Right renal pelvis (tissue), 4 donors: ENCODE data around the gene ZBTB4. TPM values are rescaled to one million over a fixed set of nuclear protein-coding genes. Genes with fewer than 3 reads are reported as not detected.
A peak's percentile ranks its signal among the peaks of the same experiment; 100 is the strongest.

ENCODE experiments used
- DNase-seq, 4 donors: peaks; one replicate each; pipeline ENCODE4 v3.0.0-alpha.2; 2013; ENCODE audit warnings: low read depth in 4 of 4, low spot score in 3 of 4, missing footprints in 1 of 4
- polyA plus RNA-seq, 4 donors: library from polyadenylated mRNA; unstranded; fragments of 120-200 nt; gene quantifications; one replicate each; pipeline ENCODE4 v1.2.1, GENCODE V29; 2013; ENCODE audit not compliant: insufficient read length in 4 of 4

The ZBTB4 gene
- polyA plus RNA-seq, 4 donors, result 38.6 to 47.4 (median 44.3) TPM

DNA sequence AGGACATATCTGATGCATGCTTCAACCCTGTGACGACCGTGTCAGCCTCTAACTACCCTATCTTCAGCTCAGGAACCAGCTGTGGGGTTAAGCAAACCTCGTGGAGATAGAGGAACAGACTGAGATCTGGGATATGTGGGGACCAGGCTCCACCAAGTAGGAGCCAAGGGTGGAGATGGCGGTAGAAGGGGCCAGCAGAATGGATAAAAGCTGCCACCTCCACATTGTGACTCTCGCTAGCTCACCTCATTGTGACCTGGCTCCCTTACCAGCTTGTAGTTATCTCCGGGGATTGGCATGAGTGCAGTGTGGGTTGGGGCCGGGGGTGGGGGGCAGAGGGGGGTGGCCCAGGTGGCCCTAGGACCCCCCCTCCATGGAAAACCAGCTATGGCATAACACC lies 54.1 kb downstream of the ZBTB4 start, which contains the start of gene SPEM2:
SPEM2 (plus strand) TSS at position 301 of the 400 bp plus-strand sequence; CDS start at position 374, 73 bp downstream.
- DNase-seq, result no peak

DNA sequence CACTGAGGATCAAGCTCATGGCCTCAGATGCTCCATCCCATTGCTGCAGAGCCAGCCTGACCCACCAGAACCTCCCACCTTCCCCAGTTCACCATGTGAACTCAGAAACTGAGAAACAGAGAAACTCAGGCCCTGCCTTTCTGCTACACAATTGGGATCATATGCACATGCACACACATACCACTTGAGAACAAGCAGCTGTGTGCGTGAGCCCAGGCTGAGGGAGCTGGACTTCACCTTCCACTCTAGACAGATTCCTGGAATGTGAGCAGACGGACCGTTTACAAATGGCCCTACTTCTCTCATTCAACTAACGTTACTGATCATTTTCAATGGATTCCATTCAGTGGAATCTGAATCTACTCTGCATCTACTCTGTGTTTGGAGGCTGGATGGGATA lies 55.8 kb downstream of the ZBTB4 start:
- DNase-seq, result no peak

DNA sequence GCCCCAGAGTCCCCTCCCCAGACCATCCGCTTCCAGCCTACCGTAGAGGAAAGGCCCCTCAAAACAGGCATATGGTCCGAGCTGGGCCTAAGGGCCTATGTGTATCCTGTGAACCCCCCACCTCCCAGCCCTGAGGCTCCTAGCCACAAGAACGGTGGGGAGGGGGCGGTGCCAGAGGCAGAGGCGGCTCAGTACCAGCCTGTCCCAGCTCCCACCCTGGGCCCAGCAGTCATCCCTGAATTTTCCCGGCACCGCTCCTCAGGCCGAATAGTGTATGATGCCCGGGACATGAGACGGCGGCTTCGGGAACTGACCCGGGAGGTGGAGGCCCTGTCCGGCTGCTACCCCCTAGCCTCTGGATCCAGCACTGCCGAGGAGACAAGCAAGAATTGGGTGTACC lies 58.2 kb downstream of the ZBTB4 start:
- no peak for DNase-seq

DNA sequence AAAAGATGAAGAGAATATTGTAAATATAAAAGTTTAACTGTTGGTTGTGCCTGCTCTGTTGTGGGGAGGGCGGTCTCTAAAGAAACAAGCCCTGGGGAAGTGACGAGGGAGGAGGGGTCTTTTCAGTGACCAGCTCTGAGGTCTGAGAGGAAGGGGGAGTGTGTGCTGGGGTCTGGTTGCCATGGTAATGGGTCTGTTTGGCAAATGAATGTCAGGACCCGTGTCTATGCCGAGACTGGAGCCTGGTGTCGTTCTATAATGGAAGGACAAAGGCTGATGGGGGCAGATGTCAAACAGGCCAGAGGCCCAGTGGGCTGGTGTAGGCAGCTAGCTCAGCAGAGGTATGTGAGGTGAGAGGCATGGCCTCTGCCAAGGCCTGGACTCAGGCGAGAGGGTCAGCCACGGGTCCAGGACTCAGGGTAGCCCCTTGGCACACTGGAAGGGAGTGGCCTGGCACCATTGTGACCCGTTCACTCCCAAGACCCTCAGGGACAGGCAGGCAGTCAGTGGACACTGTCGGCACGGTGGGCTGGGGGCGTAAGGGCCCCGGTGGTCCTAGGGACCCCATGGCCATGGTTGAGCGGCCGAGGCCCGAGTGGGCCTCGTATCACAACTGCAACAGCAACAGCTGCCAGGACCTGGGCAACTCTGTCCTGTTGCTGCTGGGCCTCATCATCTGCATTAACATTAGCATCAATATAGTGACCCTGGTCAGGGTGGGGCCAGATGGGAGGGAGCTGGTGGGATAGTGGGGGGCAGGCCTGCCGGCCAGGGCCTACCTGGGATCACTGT lies 59.4 kb downstream of the ZBTB4 start, which contains the start of gene SPEM1:
SPEM1 (plus strand) TSS at position 506 of the 792 bp plus-strand sequence; CDS start at position 567, 61 bp downstream.
- peak in 1 of 4 donors; percentile 47 for DNase-seq

DNA sequence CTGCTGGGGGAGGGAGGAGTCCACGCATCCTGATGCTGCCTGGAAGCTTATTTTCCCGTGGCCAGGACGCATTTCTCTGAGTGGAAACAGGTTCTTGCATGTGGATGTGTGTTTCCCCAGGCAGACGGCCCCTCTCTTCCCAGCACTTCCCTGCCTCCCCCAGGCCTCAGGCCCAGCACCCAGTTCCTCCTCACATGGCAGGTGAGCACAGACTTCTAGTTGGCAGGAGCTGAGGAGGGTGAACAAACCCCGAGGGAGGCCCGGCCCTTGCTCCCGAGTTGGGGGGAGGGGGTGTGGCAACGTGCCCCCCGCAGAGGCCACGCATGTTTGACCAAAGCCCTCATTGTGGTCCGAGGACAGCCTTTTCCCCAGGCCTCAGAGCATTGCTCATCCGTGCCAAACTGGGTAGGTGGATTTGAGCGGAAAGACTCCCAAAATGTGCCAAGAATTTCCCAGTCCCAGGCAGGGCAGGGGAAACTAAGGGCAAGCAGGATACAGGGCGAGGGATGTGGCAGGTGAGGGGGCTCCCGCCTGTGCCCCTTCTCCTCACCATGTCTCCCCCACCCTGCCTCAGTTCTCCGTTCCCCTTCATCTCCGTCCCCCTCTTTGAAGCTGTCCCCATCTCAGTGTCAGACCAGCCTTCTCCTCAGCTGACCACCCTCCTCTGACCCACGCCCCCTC lies 60.8 kb downstream of the ZBTB4 start:
- DNase-seq, result no peak

DNA sequence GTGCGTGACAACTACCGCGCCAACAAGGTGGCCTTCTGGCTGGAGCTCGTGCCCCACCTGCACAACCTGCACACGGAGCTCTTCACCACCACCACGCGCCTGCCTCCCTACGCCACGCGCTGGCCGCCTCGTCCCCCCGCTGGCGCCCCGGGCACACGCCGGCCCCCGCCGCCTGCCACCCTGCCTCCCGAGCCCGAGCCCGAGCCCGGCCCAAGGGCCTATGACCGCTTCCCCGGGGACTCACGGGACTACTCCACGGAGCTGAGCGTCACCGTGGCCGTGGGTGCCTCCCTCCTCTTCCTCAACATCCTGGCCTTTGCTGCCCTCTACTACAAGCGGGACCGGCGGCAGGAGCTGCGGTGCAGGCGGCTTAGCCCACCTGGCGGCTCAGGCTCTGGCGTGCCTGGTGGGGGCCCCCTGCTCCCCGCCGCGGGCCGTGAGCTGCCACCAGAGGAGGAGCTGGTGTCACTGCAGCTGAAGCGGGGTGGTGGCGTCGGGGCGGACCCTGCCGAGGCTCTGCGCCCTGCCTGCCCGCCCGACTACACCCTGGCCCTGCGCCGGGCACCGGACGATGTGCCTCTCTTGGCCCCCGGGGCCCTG lies 62.3 kb downstream of the ZBTB4 start:
- no peak for DNase-seq

DNA sequence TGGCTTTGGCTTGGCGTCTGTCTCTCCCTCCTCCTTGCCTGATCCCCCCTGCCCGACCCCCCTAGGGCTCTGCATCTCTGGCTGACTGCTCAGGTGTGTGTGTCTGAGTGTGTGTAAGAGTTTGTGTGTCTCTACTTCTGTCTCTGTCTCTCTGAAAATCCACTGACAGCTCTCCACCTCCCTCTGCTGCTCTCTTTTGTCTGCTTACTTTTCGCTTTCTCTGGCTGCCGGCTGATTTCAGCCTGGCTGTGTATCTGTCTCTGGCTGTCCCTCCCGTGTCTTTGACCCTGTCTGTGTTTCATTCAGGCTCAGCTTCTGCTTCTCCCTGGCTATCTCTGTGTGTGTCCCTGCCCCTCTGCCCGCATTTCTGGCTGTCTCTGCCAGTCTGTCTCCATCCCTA lies 63.1 kb downstream of the ZBTB4 start:
- no peak for DNase-seq

DNA sequence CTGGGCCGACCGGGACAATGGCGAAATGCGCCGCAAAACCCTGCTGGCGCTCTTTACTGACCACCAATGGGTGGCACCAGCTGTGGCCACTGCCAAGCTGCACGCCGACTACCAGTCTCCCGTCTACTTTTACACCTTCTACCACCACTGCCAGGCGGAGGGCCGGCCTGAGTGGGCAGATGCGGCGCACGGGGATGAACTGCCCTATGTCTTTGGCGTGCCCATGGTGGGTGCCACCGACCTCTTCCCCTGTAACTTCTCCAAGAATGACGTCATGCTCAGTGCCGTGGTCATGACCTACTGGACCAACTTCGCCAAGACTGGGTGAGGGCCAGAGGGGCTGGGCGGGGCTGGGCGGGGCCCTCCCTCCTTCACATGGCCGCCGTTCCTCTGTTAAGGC lies 63.6 kb downstream of the ZBTB4 start:
- no peak for DNase-seq

DNA sequence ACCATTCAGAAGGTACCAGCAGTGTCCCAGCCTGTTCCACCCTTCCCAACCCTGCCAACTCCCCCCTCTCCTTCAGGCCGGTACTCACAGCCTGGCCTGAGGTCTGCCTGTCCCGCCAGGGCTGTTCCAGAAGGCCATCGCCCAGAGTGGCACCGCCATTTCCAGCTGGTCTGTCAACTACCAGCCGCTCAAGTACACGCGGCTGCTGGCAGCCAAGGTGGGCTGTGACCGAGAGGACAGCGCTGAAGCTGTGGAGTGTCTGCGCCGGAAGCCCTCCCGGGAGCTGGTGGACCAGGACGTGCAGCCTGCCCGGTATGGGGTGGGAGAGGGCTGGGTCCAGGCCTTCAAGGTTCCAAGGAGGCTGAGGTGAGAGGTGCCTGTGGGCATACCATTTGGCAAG lies 64.6 kb downstream of the ZBTB4 start:
- no peak for DNase-seq

DNA sequence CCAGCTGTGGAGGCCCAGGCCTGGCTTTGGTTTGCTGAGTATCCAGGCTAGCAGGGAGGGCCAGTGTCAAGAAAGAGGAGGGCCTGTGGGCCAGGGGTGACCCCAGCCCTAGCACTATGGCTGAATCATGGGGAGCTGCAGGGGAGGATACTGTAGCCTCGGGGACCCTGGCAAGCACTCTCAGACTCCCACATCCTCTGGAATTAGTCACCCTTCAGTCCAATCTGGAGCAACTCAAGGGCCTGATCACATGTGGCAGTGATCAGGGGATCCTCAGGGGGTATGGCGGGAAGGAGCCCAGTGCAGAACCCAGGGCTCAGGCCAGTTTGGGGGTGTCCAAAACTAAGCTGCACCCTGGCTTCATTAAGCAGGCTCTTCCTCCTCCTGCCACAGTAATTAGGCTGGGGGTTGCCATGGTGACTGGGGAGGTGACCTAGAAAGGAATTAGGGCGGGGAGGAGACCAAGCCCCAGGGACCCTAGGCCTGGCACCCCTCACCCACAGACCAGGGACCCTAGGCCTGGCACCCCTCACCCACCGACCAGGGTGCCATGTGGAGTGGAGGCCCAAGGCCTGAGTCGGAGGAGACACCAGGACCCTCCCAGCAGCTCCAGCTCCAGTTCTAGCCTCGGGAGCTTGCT lies 66.0 kb downstream of the ZBTB4 start:
- no peak for DNase-seq

DNA sequence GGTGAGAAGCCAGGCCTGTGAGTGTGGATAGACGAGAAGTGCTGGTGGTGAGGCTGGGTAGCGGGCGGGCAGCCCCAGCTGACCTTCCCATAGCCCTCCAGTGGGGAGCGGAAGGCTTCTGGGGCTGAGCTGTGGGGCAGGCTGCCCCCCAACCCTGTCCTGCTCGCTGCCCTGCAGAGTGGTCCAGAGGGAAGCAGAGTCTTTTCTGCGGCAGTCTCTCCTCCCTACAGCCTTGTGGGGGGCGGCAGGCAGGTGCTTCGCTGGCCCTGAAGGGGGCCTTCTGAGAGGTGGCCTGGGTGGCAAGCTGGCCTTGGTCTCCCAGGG lies 68.0 kb downstream of the ZBTB4 start:
- DNase-seq, result no peak

DNA sequence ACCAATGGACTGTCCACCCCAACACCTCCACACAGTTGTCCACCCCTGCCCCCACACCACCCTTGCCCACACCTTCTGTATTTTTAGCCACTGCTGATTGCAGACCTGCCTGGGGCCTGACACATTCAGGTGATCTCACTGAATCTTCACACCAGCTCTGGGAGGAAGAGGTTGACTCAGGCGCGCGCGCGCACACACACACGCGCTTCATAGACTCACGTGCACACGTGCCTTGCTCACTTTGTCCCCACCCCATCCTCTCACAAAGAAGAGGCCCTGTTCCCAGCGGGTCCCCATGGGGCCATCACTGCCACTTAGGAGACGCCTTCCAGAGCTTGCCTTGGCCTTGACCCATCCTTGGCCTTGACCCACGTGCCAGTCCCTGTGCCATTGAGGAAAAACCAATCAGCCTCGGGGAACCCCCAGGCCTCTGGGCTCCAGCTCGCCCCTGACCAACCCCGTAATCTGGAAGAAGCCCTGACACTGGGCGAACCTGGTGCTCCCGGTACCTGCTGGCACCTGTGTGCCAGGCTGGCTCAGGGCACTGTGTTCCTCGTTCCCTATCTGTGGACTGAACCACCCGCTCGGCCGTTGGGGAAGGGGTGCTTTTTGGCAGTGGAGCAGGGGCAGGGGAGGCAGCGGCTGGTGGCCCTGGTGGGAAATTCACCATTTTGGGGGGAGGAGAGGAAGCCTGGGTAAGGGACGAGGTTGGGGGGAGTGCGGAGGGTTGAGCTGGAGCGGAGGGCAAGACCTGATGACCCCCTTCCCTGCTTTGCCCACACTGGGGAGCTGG lies 68.6 kb downstream of the ZBTB4 start:
- DNase-seq, result no peak

DNA sequence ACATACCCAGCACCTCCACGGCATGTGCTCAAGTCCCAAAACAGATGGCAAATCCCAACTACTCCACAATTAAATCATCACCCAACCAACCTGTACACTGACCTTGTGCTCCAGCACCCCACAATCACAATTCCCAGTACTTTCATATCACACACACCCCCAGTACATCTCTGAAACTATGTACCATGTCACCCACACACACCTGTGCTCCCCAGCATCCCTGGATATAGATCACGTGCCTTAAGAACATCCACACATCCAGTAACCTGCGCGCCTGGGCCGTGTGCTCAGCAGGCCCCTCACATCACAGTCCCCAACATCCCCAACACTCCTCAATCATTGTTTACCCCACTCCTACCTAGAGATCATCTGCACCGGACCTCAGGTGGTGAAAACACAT lies 69.7 kb downstream of the ZBTB4 start:
- DNase-seq, result no peak

Other genes with a start within 250 kb of the ZBTB4 start
- gene DVL2, start 245.1 kb downstream of the ZBTB4 start, polyA plus RNA-seq, result 10 to 100 TPM; 49.9 to 65.1 (median 50.9) TPM
- gene PHF23, start 240.2 kb downstream of the ZBTB4 start, polyA plus RNA-seq, result 10 to 100 TPM; 57.4 to 66.4 (median 60.9) TPM
- gene GABARAP, start 237.2 kb downstream of the ZBTB4 start, polyA plus RNA-seq, result 100 to 1,000 TPM; 389 to 496 (median 451) TPM
- 100 to 1,000 TPM; 147 to 167 (median 159) TPM for gene CTDNEP1, start 227.9 kb downstream of the ZBTB4 start, polyA plus RNA-seq
- 10 to 100 TPM; 40.3 to 55.8 (median 50.5) TPM for gene ELP5, start 227.4 kb downstream of the ZBTB4 start, polyA plus RNA-seq
- 10 to 100 TPM; 45.0 to 66.0 (median 51.8) TPM for gene CLDN7, start 217.2 kb downstream of the ZBTB4 start, polyA plus RNA-seq
- gene SLC2A4, start 197.9 kb downstream of the ZBTB4 start, polyA plus RNA-seq, result 1 to 10 TPM; 1.8 to 2.9 (median 2.5) TPM
- gene YBX2, start 185.0 kb downstream of the ZBTB4 start, polyA plus RNA-seq, result 1 to 10 TPM; 2.9 to 4.2 (median 3.4) TPM
- 100 to 1,000 TPM; 297 to 355 (median 333) TPM for gene EIF5A, start 172.0 kb downstream of the ZBTB4 start, polyA plus RNA-seq
- gene GPS2, start 164.3 kb downstream of the ZBTB4 start, polyA plus RNA-seq, result 100 to 1,000 TPM in 2 of 4 donors, 10 to 100 TPM in 2; 86.3 to 106 (median 99.6) TPM
- 10 to 100 TPM; 28.3 to 33.3 (median 30.7) TPM for gene NEURL4, start 150.3 kb downstream of the ZBTB4 start, polyA plus RNA-seq
- gene ACAP1, start 143.1 kb downstream of the ZBTB4 start, polyA plus RNA-seq, result 1 to 10 TPM; 5.7 to 9.1 (median 6.0) TPM
- gene KCTD11, start 127.5 kb downstream of the ZBTB4 start, polyA plus RNA-seq, result 10 to 100 TPM; 12.4 to 13.6 (median 12.9) TPM
- not detected for gene TMEM95, start 124.5 kb downstream of the ZBTB4 start, polyA plus RNA-seq
- gene TNK1, start 98.5 kb downstream of the ZBTB4 start, polyA plus RNA-seq, result 1 to 10 TPM; 3.2 to 7.2 (median 4.5) TPM
- 10 to 100 TPM; 30.5 to 46.3 (median 38.1) TPM for gene PLSCR3, start 85.1 kb downstream of the ZBTB4 start, polyA plus RNA-seq
- gene TMEM256, start 75.5 kb downstream of the ZBTB4 start, polyA plus RNA-seq, result 100 to 1,000 TPM in 1 of 4 donors, 10 to 100 TPM in 3; 78.9 to 105 (median 86.2) TPM
- 10 to 100 TPM; 22.8 to 32.6 (median 24.9) TPM for gene NLGN2, start 71.8 kb downstream of the ZBTB4 start, polyA plus RNA-seq
- under 1 TPM in 1 of 4 donors, not detected in 3; 0.09 TPM for gene SPEM1, start 59.3 kb downstream of the ZBTB4 start, polyA plus RNA-seq
- under 1 TPM in 2 of 4 donors, not detected in 2; 0.12 TPM for gene SPEM2, start 54.0 kb downstream of the ZBTB4 start, polyA plus RNA-seq
- gene SPEM3, start 50.8 kb downstream of the ZBTB4 start, polyA plus RNA-seq, result not detected
- 1 to 10 TPM; 3.6 to 5.6 (median 4.3) TPM for gene TMEM102, start 44.2 kb downstream of the ZBTB4 start, polyA plus RNA-seq
- 1 to 10 TPM; 6.0 to 8.6 (median 7.8) TPM for gene FGF11, start 40.1 kb downstream of the ZBTB4 start, polyA plus RNA-seq
- 10 to 100 TPM; 10.1 to 11.7 (median 11.3) TPM for gene CHRNB1, start 34.6 kb downstream of the ZBTB4 start, polyA plus RNA-seq
- gene SLC35G6, start 1.8 kb upstream of the ZBTB4 start, polyA plus RNA-seq, result under 1 TPM in 3 of 4 donors, not detected in 1; 0.16 to 0.22 (median 0.21) TPM
- gene POLR2A, start 4.7 kb upstream of the ZBTB4 start, polyA plus RNA-seq, result 100 to 1,000 TPM; 117 to 158 (median 121) TPM
- gene TNFSF12, start 69.4 kb upstream of the ZBTB4 start, polyA plus RNA-seq, result 10 to 100 TPM; 25.3 to 32.5 (median 29.0) TPM
- gene TNFSF13, start 79.1 kb upstream of the ZBTB4 start, polyA plus RNA-seq, result 10 to 100 TPM; 13.2 to 17.8 (median 14.3) TPM
- gene SENP3, start 82.3 kb upstream of the ZBTB4 start, polyA plus RNA-seq, result 10 to 100 TPM; 68.1 to 81.1 (median 78.1) TPM
- 10 to 100 TPM; 43.0 to 78.7 (median 53.9) TPM for gene CD68, start 100.0 kb upstream of the ZBTB4 start, polyA plus RNA-seq
- 100 to 1,000 TPM; 110 to 122 (median 119) TPM for gene MPDU1, start 104.2 kb upstream of the ZBTB4 start, polyA plus RNA-seq
- 1 to 10 TPM; 3.3 to 4.3 (median 4.0) TPM for gene SOX15, start 110.5 kb upstream of the ZBTB4 start, polyA plus RNA-seq
- gene FXR2, start 135.3 kb upstream of the ZBTB4 start, polyA plus RNA-seq, result 10 to 100 TPM; 46.5 to 54.2 (median 46.9) TPM
- gene SAT2, start 148.2 kb upstream of the ZBTB4 start, polyA plus RNA-seq, result 100 to 1,000 TPM; 124 to 145 (median 139) TPM
- gene SHBG, start 150.5 kb upstream of the ZBTB4 start, polyA plus RNA-seq, result 1 to 10 TPM; 3.5 to 5.7 (median 4.0) TPM
- 10 to 100 TPM; 18.6 to 26.1 (median 21.2) TPM for gene ATP1B2, start 171.3 kb upstream of the ZBTB4 start, polyA plus RNA-seq
- 10 to 100 TPM; 69.4 to 74.4 (median 70.7) TPM for gene TP53, start 207.9 kb upstream of the ZBTB4 start, polyA plus RNA-seq
- 10 to 100 TPM; 12.7 to 16.3 (median 14.2) TPM for gene WRAP53, start 208.8 kb upstream of the ZBTB4 start, polyA plus RNA-seq
- 10 to 100 TPM; 19.0 to 29.4 (median 23.6) TPM for gene EFNB3, start 225.6 kb upstream of the ZBTB4 start, polyA plus RNA-seq
- gene DNAH2, start 238.1 kb upstream of the ZBTB4 start, polyA plus RNA-seq, result under 1 TPM; 0.28 to 0.45 (median 0.37) TPM